Measurements from ENCODE around the gene ADAM23. TPM values are rescaled to one million over a fixed set of nuclear protein-coding genes. Genes with fewer than 3 reads are reported as not detected.

The ADAM23 gene
- total and polyA plus RNA-seq, 2 of the 13 experiments (the other 11 are each of a cell fraction or from before 2014, with no cell fraction given): 0.04 TPM; not detected in 1

DNA sequence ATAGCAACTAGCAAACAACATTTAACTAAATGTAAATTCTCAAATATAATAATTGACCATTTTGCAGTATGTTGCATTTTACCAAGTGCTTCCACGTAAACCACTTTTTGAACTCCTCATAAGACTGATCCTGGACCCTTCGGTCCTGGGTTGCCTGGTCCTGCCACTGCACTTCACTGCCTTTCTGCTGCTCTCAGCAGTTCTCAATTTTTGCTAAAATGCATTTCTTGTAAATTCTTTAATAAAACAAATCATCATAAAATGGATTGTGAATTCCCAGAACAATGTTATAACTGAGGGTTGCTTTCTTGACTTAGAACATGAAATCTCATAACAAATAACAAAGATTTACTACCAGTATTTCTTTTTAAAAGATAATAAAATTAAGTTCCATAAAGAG, 12.9 kb upstream of the ADAM23 start:
- Histone ChIP-seq H4K20me1 (ENCODE audit: insufficient read depth, low read length) (no peaks in the 10 kb centered on the region), H3K4me1 (ENCODE audit: insufficient read depth, low read length) (peaks cover 5% of the 10 kb centered on the region), H3K9ac (ENCODE audit: insufficient read depth, low read depth, low read length) (no peak overlapping the region), H2AFZ (ENCODE audit: low read length) (no peak overlapping the region), H3K36me3 (replicated peaks in 1 of 2; ENCODE audit: control insufficient read depth in 1 of 2, insufficient read depth in 2 of 2, low read length in 2 of 2) (no peaks in the 10 kb centered on the region), H3K79me2 (ENCODE audit: insufficient read depth, low read length) (no peaks in the 10 kb centered on the region), H3K27ac (ENCODE audit: extremely low read length, insufficient read depth, low read length) (no peak overlapping the region), H3K27me3 (ENCODE audit: control insufficient read depth in 1 of 2, insufficient read depth in 2 of 2, low read length in 2 of 2) (no peaks in the 10 kb centered on the region; a peak in 1 of 5 replicates), H3K9me3 (ENCODE audit: low read length) (no peaks in the 10 kb centered on the region), H3K4me3 (replicated peaks in 1 of 3; ENCODE audit: insufficient read depth in 1 of 3, low read depth in 2 of 3, low read length in 3 of 3) (no peak overlapping the region), H3K4me2 (ENCODE audit: low read depth, low read length) (no peak overlapping the region)
- peak; percentile 46 to 72; a peak in 3 of 4 replicates for TF ChIP-seq MAFK (conservative IDR thresholded peaks at IDR 0.05 in 1 of 2, IDR thresholded peaks at IDR 0.05 in 1 of 2; ENCODE audit: low read length in 2 of 2)
- no peak for TF ChIP-seq ISL2 (CRISPR knock-in tag; IDR thresholded peaks at IDR 0.05)
- no peak for TF ChIP-seq THYN1 (CRISPR knock-in tag; IDR thresholded peaks at IDR 0.05; ENCODE audit: borderline replicate concordance, low read depth)
- TF ChIP-seq MAFF (IDR thresholded peaks at IDR 0.05; ENCODE audit: low read depth, low read length): peak; percentile 64
- no peak for TF ChIP-seq SMAD1 (CRISPR knock-in tag; IDR thresholded peaks at IDR 0.05; ENCODE audit: borderline replicate concordance, low read depth)
- TF ChIP-seq, protein P1, sequence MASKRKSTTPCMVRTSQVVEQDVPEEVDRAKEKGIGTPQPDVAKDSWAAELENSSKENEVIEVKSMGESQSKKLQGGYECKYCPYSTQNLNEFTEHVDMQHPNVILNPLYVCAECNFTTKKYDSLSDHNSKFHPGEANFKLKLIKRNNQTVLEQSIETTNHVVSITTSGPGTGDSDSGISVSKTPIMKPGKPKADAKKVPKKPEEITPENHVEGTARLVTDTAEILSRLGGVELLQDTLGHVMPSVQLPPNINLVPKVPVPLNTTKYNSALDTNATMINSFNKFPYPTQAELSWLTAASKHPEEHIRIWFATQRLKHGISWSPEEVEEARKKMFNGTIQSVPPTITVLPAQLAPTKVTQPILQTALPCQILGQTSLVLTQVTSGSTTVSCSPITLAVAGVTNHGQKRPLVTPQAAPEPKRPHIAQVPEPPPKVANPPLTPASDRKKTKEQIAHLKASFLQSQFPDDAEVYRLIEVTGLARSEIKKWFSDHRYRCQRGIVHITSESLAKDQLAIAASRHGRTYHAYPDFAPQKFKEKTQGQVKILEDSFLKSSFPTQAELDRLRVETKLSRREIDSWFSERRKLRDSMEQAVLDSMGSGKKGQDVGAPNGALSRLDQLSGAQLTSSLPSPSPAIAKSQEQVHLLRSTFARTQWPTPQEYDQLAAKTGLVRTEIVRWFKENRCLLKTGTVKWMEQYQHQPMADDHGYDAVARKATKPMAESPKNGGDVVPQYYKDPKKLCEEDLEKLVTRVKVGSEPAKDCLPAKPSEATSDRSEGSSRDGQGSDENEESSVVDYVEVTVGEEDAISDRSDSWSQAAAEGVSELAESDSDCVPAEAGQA (IDR thresholded peaks at IDR 0.05; ENCODE audit: low read depth): no peak
- TF ChIP-seq, protein P1 (CRISPR knock-in tag; IDR thresholded peaks at IDR 0.05; ENCODE audit: borderline replicate concordance): no peak
- POLR2A ChIA-PET: no interaction called here
- 1% methylated on average over 2 of the region's 2 CpGs for WGBS (ENCODE audit: low lambda C conversion rate)
- in situ Hi-C loops (cut with HindIII; ENCODE audit: extremely low pct_ligation_motif_present, low pct_unique_long_range_greater_than_20kb): no loop called here
- CTCF ChIA-PET (ENCODE audit: low intra/inter-chr PET ratio, low total read pairs): no interaction called here
- ATAC-seq (no peak), DNase-seq (ENCODE audit: low spot score) (no peak), FAIRE-seq (no peak)
- no TSS peak for BruUV-seq (replicated peaks)
- intact Hi-C loops (cut with micrococcal nuclease; ENCODE audit: unreplicated experiment): no loop called here

Data from HepG2 (cell line).